Panc1 (cell line): ENCODE results near the gene INTS11.

Source experiments
- POLR2AphosphoS5 ChIP-seq: IDR thresholded peaks from 2 replicates; pipeline ENCODE4 v1.6.1; 2012; ENCODE audit warnings: mild to moderate bottlenecking, low read depth, low read length, moderate library complexity
- TF ChIP-seq, protein P1 (sequence below): fragments of 450-650 bp; IDR thresholded peaks from 2 replicates; pipeline ENCODE4 v1.5.1; 2017; ENCODE audit warnings: mild to moderate bottlenecking
- TF ChIP-seq, protein P2 (sequence below), 2 experiments: IDR thresholded peaks; 2 replicates each; pipeline ENCODE4 v1.6.1; 2011 to 2012; ENCODE audit warnings: low read depth in 2 of 2, control low read depth in 1 of 2, low read length in 1 of 2, mild to moderate bottlenecking in 1 of 2, moderate library complexity in 1 of 2; ENCODE audit not compliant: insufficient read depth in 1 of 2

DNA sequence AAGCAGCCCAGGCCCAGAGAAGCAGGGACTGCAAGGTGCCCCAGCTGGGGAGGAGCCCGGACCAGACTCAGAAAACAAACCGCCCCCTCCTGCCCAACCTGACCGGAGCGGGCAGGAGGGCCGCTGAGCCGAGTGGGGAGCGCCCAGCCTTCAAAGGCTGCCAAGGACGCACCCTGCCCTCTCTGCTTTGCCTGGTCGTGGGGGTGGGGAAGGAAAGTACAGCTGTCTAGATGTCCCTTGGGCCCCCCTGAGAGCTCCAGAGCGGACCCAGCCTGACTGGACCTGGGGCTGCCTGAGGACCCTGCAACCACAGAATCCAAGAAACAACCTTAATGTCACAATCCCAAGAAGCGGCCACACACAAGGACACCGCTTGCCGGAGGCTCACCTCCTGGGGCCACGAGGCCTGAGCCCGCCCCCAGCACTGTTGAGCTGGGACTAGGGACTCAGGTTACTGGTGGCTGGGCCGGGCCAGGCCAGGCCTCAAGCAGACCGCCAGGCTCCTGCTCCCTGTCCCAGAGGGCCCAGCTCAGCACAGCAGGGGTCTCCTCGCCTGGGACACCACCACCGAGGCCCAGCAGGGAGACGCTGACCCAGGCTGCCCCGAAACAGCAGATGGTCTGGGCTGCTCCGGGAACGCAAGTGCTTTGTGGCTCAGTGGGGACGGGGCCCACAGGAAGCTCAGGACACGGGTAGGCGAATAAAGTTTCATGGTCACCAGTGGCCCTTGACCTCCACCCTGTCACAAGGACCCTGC is 23.4 kb upstream of the INTS11 start:
- TF ChIP-seq, protein P1, sequence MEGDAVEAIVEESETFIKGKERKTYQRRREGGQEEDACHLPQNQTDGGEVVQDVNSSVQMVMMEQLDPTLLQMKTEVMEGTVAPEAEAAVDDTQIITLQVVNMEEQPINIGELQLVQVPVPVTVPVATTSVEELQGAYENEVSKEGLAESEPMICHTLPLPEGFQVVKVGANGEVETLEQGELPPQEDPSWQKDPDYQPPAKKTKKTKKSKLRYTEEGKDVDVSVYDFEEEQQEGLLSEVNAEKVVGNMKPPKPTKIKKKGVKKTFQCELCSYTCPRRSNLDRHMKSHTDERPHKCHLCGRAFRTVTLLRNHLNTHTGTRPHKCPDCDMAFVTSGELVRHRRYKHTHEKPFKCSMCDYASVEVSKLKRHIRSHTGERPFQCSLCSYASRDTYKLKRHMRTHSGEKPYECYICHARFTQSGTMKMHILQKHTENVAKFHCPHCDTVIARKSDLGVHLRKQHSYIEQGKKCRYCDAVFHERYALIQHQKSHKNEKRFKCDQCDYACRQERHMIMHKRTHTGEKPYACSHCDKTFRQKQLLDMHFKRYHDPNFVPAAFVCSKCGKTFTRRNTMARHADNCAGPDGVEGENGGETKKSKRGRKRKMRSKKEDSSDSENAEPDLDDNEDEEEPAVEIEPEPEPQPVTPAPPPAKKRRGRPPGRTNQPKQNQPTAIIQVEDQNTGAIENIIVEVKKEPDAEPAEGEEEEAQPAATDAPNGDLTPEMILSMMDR, result no peak
- TF ChIP-seq, protein P2, sequence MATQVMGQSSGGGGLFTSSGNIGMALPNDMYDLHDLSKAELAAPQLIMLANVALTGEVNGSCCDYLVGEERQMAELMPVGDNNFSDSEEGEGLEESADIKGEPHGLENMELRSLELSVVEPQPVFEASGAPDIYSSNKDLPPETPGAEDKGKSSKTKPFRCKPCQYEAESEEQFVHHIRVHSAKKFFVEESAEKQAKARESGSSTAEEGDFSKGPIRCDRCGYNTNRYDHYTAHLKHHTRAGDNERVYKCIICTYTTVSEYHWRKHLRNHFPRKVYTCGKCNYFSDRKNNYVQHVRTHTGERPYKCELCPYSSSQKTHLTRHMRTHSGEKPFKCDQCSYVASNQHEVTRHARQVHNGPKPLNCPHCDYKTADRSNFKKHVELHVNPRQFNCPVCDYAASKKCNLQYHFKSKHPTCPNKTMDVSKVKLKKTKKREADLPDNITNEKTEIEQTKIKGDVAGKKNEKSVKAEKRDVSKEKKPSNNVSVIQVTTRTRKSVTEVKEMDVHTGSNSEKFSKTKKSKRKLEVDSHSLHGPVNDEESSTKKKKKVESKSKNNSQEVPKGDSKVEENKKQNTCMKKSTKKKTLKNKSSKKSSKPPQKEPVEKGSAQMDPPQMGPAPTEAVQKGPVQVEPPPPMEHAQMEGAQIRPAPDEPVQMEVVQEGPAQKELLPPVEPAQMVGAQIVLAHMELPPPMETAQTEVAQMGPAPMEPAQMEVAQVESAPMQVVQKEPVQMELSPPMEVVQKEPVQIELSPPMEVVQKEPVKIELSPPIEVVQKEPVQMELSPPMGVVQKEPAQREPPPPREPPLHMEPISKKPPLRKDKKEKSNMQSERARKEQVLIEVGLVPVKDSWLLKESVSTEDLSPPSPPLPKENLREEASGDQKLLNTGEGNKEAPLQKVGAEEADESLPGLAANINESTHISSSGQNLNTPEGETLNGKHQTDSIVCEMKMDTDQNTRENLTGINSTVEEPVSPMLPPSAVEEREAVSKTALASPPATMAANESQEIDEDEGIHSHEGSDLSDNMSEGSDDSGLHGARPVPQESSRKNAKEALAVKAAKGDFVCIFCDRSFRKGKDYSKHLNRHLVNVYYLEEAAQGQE (IDR thresholded peaks at IDR 0.05; ENCODE audit: insufficient read depth in 1 of 2, low read depth in 2 of 2, low read length in 1 of 2), result no peak
- no peak for TF ChIP-seq POLR2AphosphoS5
